DOHH2 (cell line): ENCODE measurements around the gene TMEM273.

Experiments used
- EZH2phosphoT487 ChIP-seq: fragments of 200-600 bp; sonication (generic); IDR thresholded peaks from 2 replicates; pipeline ENCODE4 v1.6.1; 2017; ENCODE audit warnings: borderline replicate concordance, mild to moderate bottlenecking, antibody characterized with exemption, low read length, moderate library complexity, mixed read lengths
- TF ChIP-seq, protein P1 (sequence below): fragments of 200-600 bp; sonication (generic); IDR thresholded peaks from one replicate; pipeline ENCODE4 v1.5.1; 2014; ENCODE audit warnings: antibody characterized with exemption, mild to moderate bottlenecking, low read depth, low read length; ENCODE audit not compliant: poor library complexity, severe bottlenecking

DNA sequence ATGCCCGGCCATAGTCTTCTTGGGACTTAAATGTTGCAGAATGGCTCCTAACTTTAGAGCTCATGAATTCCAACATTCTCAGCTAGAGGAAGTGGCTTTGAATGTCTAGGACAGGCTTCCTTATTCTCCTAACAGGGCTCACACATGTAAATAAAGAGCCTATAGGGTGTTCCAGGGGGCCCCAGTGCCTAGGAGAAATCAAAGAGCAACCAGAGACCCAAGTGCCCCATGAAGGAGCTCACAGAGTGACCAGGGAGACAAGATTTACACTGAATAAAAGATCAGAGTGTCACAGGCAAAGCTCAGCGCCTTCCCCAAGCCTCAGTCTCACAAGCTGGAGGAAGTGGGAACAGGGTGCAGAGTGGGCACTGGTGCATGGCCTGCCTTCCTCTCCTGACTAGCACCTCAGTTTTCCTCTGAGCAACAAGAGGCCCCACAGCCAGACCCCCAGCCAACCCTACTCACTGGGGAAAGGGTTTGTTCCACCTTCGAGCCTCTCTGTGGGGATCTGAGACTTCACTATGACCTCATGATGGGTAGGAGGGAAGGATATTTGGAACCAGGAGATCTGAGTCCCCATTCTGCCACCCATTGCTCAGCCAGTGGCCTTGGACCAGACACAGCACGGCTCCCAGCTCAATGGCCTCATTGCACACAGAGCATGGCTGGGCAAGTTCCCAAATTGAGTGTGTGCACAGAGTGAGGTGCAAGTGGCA is 16.0 kb downstream of the TMEM273 start:
- TF ChIP-seq, protein P1, sequence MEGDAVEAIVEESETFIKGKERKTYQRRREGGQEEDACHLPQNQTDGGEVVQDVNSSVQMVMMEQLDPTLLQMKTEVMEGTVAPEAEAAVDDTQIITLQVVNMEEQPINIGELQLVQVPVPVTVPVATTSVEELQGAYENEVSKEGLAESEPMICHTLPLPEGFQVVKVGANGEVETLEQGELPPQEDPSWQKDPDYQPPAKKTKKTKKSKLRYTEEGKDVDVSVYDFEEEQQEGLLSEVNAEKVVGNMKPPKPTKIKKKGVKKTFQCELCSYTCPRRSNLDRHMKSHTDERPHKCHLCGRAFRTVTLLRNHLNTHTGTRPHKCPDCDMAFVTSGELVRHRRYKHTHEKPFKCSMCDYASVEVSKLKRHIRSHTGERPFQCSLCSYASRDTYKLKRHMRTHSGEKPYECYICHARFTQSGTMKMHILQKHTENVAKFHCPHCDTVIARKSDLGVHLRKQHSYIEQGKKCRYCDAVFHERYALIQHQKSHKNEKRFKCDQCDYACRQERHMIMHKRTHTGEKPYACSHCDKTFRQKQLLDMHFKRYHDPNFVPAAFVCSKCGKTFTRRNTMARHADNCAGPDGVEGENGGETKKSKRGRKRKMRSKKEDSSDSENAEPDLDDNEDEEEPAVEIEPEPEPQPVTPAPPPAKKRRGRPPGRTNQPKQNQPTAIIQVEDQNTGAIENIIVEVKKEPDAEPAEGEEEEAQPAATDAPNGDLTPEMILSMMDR = no peak
- TF ChIP-seq EZH2phosphoT487 = no peak
